HG03066 (cell line): Measurements from ENCODE around the gene SUCLG2.

Experiments
- ATAC-seq: cut with Tn5 transposase; IDR thresholded peaks from one replicate; pipeline ENCODE4 v1.9.1; 2021; ENCODE audit warnings: low read depth; ENCODE audit not compliant: unreplicated experiment

The SUCLG2 gene

GRCh38 chr3:67649681-67650080 is 4.7 kb downstream of the SUCLG2 start:
- no peak for ATAC-seq

- no peak for ATAC-seq
These were observed 5.7 kb downstream of the SUCLG2 start for GRCh38 chr3:67648701-67649100.

- ATAC-seq: no peak
These were observed 6.2 kb downstream of the SUCLG2 start for GRCh38 chr3:67648229-67648628.

- ATAC-seq: no peak
These were observed 7.0 kb downstream of the SUCLG2 start for GRCh38 chr3:67647390-67647878.

GRCh38 chr3:67646586-67647234 is 7.7 kb downstream of the SUCLG2 start:
- no peak for ATAC-seq

- no peak for ATAC-seq
These were observed 9.6 kb downstream of the SUCLG2 start for GRCh38 chr3:67644827-67645226.

- no peak for ATAC-seq
These were observed 11.7 kb downstream of the SUCLG2 start for GRCh38 chr3:67642734-67643133.

- ATAC-seq: no peak
These were observed 12.2 kb downstream of the SUCLG2 start for GRCh38 chr3:67642190-67642589.

GRCh38 chr3:67641451-67641850 is 13.0 kb downstream of the SUCLG2 start:
- no peak for ATAC-seq

- no peak for ATAC-seq
These were observed 14.3 kb downstream of the SUCLG2 start for GRCh38 chr3:67640023-67640660.

- no peak for ATAC-seq
These were observed 17.0 kb downstream of the SUCLG2 start for GRCh38 chr3:67637255-67637900.

GRCh38 chr3:67635806-67636205 is 18.6 kb downstream of the SUCLG2 start:
- ATAC-seq: no peak

GRCh38 chr3:67635257-67635656 is 19.2 kb downstream of the SUCLG2 start:
- ATAC-seq: no peak

GRCh38 chr3:67630666-67631362 is 23.6 kb downstream of the SUCLG2 start:
- ATAC-seq: no peak

GRCh38 chr3:67624687-67625086 is 29.7 kb downstream of the SUCLG2 start:
- no peak for ATAC-seq

- no peak for ATAC-seq
These were observed 30.3 kb downstream of the SUCLG2 start for GRCh38 chr3:67624078-67624477.

GRCh38 chr3:67622652-67623051 is 31.8 kb downstream of the SUCLG2 start:
- ATAC-seq: no peak

GRCh38 chr3:67620869-67621268 is 33.5 kb downstream of the SUCLG2 start:
- no peak for ATAC-seq

- no peak for ATAC-seq
These were observed 34.4 kb downstream of the SUCLG2 start for GRCh38 chr3:67619991-67620390.

- ATAC-seq: no peak
These were observed 36.9 kb downstream of the SUCLG2 start for GRCh38 chr3:67617518-67617917.

GRCh38 chr3:67616046-67616445 is 38.4 kb downstream of the SUCLG2 start:
- no peak for ATAC-seq
